Spleen (tissue), 11 donors: ENCODE data around the gene PLEKHA5. TPM values are rescaled to one million over a fixed set of nuclear protein-coding genes. Genes with fewer than 3 reads are reported as not detected.

ENCODE experiments used
- DNase-seq: peaks from one replicate; pipeline ENCODE4 v3.0.0-alpha.2; 2020
- H3K27ac ChIP-seq, 8 donors: fragments of 200-600 bp; sonication (generic) in 7 of 8; 1 replicate in 4 of 8; 2 replicates in 4 of 8; pipeline versions ENCODE4 v1.5.0 to v1.8.0; 2016 to 2021; ENCODE audit warnings: inconsistent platforms in 4 of 8, mild to moderate bottlenecking in 4 of 8, moderate library complexity in 1 of 8
- H3K27me3 ChIP-seq, 7 donors: fragments of 200-600 bp; sonication (generic) in 6 of 7; replicated peaks in 1 of 7; 1 replicate in 4 of 7; 2 replicates in 3 of 7; pipeline versions ENCODE4 v1.5.0 to v1.8.0; 2016 to 2021; ENCODE audit warnings: inconsistent platforms in 3 of 7, mild to moderate bottlenecking in 1 of 7
- H3K36me3 ChIP-seq, 6 donors: fragments of 200-600 bp; sonication (generic) in 5 of 6; 1 replicate in 4 of 6; 2 replicates in 2 of 6; pipeline versions ENCODE4 v1.5.0 to v1.8.0; 2016 to 2021; ENCODE audit warnings: inconsistent platforms in 2 of 6
- H3K4me1 ChIP-seq, 6 donors: fragments of 200-600 bp; sonication (generic) in 5 of 6; 1 replicate in 3 of 6; 2 replicates in 3 of 6; pipeline versions ENCODE4 v1.5.0 to v1.8.0; 2016 to 2021; ENCODE audit warnings: inconsistent platforms in 3 of 6
- H3K4me3 ChIP-seq, 8 donors: fragments of 200-600 bp; sonication (generic) in 7 of 8; 1 replicate in 4 of 8; 2 replicates in 4 of 8; pipeline versions ENCODE4 v1.5.0 to v1.8.0; 2016 to 2021; ENCODE audit warnings: inconsistent platforms in 4 of 8, mild to moderate bottlenecking in 4 of 8, moderate library complexity in 2 of 8
- H3K9me3 ChIP-seq, 8 donors: fragments of 200-600 bp; sonication (generic) in 7 of 8; 1 replicate in 4 of 8; 2 replicates in 4 of 8; pipeline versions ENCODE4 v1.5.0 to v1.8.0; 2016 to 2021; ENCODE audit warnings: inconsistent platforms in 4 of 8
- POLR2A ChIP-seq, 3 donors: fragments of 450-650 bp; IDR thresholded peaks; one replicate each; pipeline ENCODE4 v1.5.1; 2017; ENCODE audit warnings: antibody characterized with exemption in 3 of 3, mild to moderate bottlenecking in 1 of 3
- POLR2AphosphoS5 ChIP-seq, 3 donors: sonication (generic); formaldehyde crosslinking; IDR thresholded peaks; one replicate each; pipeline ENCODE4 v1.5.1; 2017; ENCODE audit warnings: antibody characterized with exemption in 3 of 3
- WGBS, 5 donors: extraction: QIAGEN DNeasy Blood & Tissue Kit in 3 of 5; methylation state at CpG; one replicate each; pipeline versions ENCODE4 v1.1.5 to v1.1.7; 2013 to 2018; 5-methylcytosine and 5-hydroxymethylcytosine counted together
- intact Hi-C: fragments of 100-400 bp; cut with DNase I; formaldehyde crosslinking; loops from one replicate; pipeline ENCODE4 v1.15.0; 2023; ENCODE audit warnings: low total_unique reads
- polyA plus RNA-seq, 3 donors: library from polyadenylated mRNA; stranded (reverse); fragments of 200-250 nt; gene quantifications; one replicate each; pipeline ENCODE4 v1.2.1, GENCODE V29; 2013
- total RNA-seq, 7 donors: library from RNA; depleted of rRNA in 3 of 7; stranded (reverse); fragments of >200 nt in 3 of 7; fragmentation: NEBNext Ultra II Directional in 4 of 7; extraction: Animal tissue kit (Norgen Biotek cat#: 25700) in 4 of 7; gene quantifications; one replicate each; pipeline versions ENCODE4 v1.1.0 to v1.2.1, GENCODE V29; 2016 to 2021
- TF ChIP-seq, protein P1 (sequence below), 11 experiments: fragments of 200-600 bp in 7 of 11; fragments of 450-650 bp in 4 of 11; sonication (generic) in 4 of 11; IDR thresholded peaks in 8 of 11; conservative IDR thresholded peaks in 3 of 11; 1 replicate in 7 of 11; 2 replicates in 4 of 11; pipeline versions ENCODE4 v1.4.0 to v1.8.0; 2016 to 2021; ENCODE audit warnings: antibody characterized with exemption in 11 of 11, inconsistent platforms in 4 of 11, mild to moderate bottlenecking in 1 of 11
- donor health status: healthy with polysubstance abuse.
- donor health status: DM: no; HTN: no; CAD: no; lungs with moderate emphysema.
- donor health status: DM: no; HTN: no; CAD: no.
- donor health status: Bipolar disorder and iron deficiency.
- donor health status: healthy.
- donor health status: DM: no; HTN: no; CAD: no.
- donor health status: DM: yes; HTN: yes; CAD: no.

PLEKHA5 gene
- total and polyA plus RNA-seq, 10 donors = 1.3 to 13.6 (median 6.5) TPM

DNA sequence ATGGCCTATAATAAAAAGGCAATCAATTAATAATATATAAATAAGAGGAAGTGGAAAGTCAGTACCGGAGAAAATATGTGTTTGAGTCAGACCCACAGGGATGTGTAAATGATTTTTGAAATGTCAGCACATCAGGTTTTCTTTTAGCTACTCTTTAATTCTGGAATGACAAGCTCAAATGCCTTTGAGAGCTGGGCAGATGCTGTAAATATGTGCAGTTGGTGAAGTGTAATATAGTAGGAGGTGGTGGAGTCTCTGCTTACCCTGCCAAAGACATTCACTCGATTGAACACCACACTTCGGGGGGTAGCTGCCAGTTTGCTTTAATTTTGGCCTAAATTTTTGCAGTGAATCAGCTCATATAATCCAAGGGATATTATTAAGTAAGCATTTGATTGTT lies 93.0 kb downstream of the PLEKHA5 start:
- Histone ChIP-seq H3K27ac (no peak overlapping the region), H3K4me3 (no peak overlapping the region), H3K36me3 (no peaks in the 10 kb centered on the region), H3K4me1 (no peaks in the 10 kb centered on the region), H3K9me3 (no peaks in the 10 kb centered on the region), H3K27me3 (no peaks in the 10 kb centered on the region)
- intact Hi-C loops = no loop called here
- DNase-seq = no peak
- TF ChIP-seq, protein P1, sequence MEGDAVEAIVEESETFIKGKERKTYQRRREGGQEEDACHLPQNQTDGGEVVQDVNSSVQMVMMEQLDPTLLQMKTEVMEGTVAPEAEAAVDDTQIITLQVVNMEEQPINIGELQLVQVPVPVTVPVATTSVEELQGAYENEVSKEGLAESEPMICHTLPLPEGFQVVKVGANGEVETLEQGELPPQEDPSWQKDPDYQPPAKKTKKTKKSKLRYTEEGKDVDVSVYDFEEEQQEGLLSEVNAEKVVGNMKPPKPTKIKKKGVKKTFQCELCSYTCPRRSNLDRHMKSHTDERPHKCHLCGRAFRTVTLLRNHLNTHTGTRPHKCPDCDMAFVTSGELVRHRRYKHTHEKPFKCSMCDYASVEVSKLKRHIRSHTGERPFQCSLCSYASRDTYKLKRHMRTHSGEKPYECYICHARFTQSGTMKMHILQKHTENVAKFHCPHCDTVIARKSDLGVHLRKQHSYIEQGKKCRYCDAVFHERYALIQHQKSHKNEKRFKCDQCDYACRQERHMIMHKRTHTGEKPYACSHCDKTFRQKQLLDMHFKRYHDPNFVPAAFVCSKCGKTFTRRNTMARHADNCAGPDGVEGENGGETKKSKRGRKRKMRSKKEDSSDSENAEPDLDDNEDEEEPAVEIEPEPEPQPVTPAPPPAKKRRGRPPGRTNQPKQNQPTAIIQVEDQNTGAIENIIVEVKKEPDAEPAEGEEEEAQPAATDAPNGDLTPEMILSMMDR (IDR thresholded peaks at IDR 0.05 in 8 of 11, conservative IDR thresholded peaks at IDR 0.05 in 3 of 11) = no peak
- no peak for TF ChIP-seq POLR2A (IDR thresholded peaks at IDR 0.05)
- no peak for TF ChIP-seq POLR2AphosphoS5 (IDR thresholded peaks at IDR 0.05)
- 79 to 92% (median 80%) methylated on average over 3 of the region's 3 CpGs for WGBS, 5 donors

- no peak overlapping the region for H3K27ac ChIP-seq
- H3K27me3 ChIP-seq = no peaks in the 10 kb centered on the region
- H3K4me1 ChIP-seq = no peaks in the 10 kb centered on the region
- TF ChIP-seq POLR2A (IDR thresholded peaks at IDR 0.05) (no peak), POLR2AphosphoS5 (IDR thresholded peaks at IDR 0.05) (no peak)
- TF ChIP-seq, protein P1 (IDR thresholded peaks at IDR 0.05 in 8 of 11, conservative IDR thresholded peaks at IDR 0.05 in 3 of 11) = no peak
- 75 to 84% (median 78%) methylated on average over 3 of the region's 3 CpGs for WGBS, 5 donors
- intact Hi-C loops = no loop called here
- no peaks in the 10 kb centered on the region for H3K36me3 ChIP-seq
- H3K9me3 ChIP-seq = no peaks in the 10 kb centered on the region
- DNase-seq = no peak
- H3K4me3 ChIP-seq = no peak overlapping the region
Observed at GRCh38 chr12:19223018-19223417, 93.5 kb downstream of the PLEKHA5 start.

DNA sequence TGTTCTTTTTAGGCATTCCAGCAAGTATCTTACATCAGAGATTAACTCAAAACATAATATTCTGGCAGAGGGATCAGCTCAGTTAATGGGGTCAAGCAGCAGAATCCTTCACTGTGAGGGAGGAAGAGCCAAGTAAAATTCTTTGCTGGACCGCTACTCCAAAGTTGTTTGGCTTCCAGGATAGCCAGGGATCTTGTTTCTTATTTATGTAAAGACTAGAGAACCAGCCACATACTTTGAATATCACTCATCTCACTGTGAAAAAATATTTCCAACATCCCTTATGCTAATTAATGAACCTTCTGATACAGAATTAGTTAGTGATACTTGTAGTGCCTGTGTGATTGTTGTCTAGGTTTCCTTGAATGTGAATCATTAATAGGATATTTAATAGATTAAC lies 94.2 kb downstream of the PLEKHA5 start:
- Histone ChIP-seq H3K4me1 (no peaks in the 10 kb centered on the region), H3K27ac (no peak overlapping the region), H3K4me3 (no peak overlapping the region), H3K27me3 (no peaks in the 10 kb centered on the region), H3K36me3 (no peaks in the 10 kb centered on the region), H3K9me3 (no peaks in the 10 kb centered on the region)
- intact Hi-C loops = no loop called here
- 75 to 84% (median 79%) methylated on average over 1 of the region's 1 CpG for WGBS, 5 donors
- DNase-seq = no peak
- TF ChIP-seq, protein P1 (IDR thresholded peaks at IDR 0.05 in 8 of 11, conservative IDR thresholded peaks at IDR 0.05 in 3 of 11) = no peak
- TF ChIP-seq POLR2AphosphoS5 (IDR thresholded peaks at IDR 0.05) = no peak
- no peak for TF ChIP-seq POLR2A (IDR thresholded peaks at IDR 0.05)

GRCh38 chr12:19224746-19225145 lies 95.2 kb downstream of the PLEKHA5 start:
- Histone ChIP-seq H3K9me3 (peaks cover 0 to under 1% (median 0%) of the 10 kb centered on the region in 8 donors), H3K27me3 (no peaks in the 10 kb centered on the region), H3K36me3 (no peaks in the 10 kb centered on the region), H3K4me1 (no peaks in the 10 kb centered on the region), H3K27ac (no peak overlapping the region), H3K4me3 (no peak overlapping the region)
- intact Hi-C loops = no loop called here
- no peak for TF ChIP-seq POLR2A (IDR thresholded peaks at IDR 0.05)
- TF ChIP-seq, protein P1 (IDR thresholded peaks at IDR 0.05 in 8 of 11, conservative IDR thresholded peaks at IDR 0.05 in 3 of 11) = no peak
- TF ChIP-seq POLR2AphosphoS5 (IDR thresholded peaks at IDR 0.05) = no peak
- DNase-seq = no peak
- WGBS, 5 donors = 78 to 92% (median 83%) methylated on average over 3 of the region's 3 CpGs
